Right atrium auricular region (tissue), 2 donors: ENCODE results near the gene PTGIS. TPM values are rescaled to one million over a fixed set of nuclear protein-coding genes. Genes with fewer than 3 reads are reported as not detected.

Source experiments
- DNase-seq: peaks from one replicate; pipeline ENCODE4 v3.0.0-alpha.2; 2019; ENCODE audit warnings: low spot score
- H3K27ac ChIP-seq, 2 donors: fragments of 200-600 bp; sonication (generic); 1 replicate in 1 of 2; 2 replicates in 1 of 2; pipeline ENCODE4 v1.5.1; 2016 to 2019
- H3K27me3 ChIP-seq, 2 donors: fragments of 200-600 bp; sonication (generic); one replicate each; pipeline versions ENCODE4 v1.5.1 to v1.6.0; 2017 to 2019
- H3K36me3 ChIP-seq: fragments of 200-600 bp; sonication (generic); one replicate; pipeline ENCODE4 v1.5.1; 2016
- H3K4me1 ChIP-seq, 2 donors: fragments of 200-600 bp; sonication (generic); one replicate each; pipeline versions ENCODE4 v1.5.1 to v1.6.0; 2017 to 2019
- H3K4me3 ChIP-seq, 2 donors: fragments of 200-600 bp; sonication (generic); 1 replicate in 1 of 2; 2 replicates in 1 of 2; pipeline ENCODE4 v1.5.1; 2017 to 2019; ENCODE audit warnings: mild to moderate bottlenecking in 1 of 2, moderate library complexity in 1 of 2
- H3K9me3 ChIP-seq, 2 donors: fragments of 200-600 bp; sonication (generic); one replicate each; pipeline ENCODE4 v1.5.1; 2019
- total RNA-seq, 2 donors: library from RNA; depleted of rRNA; stranded (reverse); fragments of >200 nt; gene quantifications; one replicate each; pipeline ENCODE4 v1.1.0, GENCODE V29; 2016
- TF ChIP-seq, protein P1 (sequence below), 2 donors: fragments of 200-600 bp; sonication (generic); IDR thresholded peaks; one replicate each; pipeline ENCODE4 v1.5.1; 2019; ENCODE audit warnings: antibody characterized with exemption in 2 of 2

PTGIS gene
- total RNA-seq, 2 donors from 2014 or later, result 59.8 to 169 TPM

DNA sequence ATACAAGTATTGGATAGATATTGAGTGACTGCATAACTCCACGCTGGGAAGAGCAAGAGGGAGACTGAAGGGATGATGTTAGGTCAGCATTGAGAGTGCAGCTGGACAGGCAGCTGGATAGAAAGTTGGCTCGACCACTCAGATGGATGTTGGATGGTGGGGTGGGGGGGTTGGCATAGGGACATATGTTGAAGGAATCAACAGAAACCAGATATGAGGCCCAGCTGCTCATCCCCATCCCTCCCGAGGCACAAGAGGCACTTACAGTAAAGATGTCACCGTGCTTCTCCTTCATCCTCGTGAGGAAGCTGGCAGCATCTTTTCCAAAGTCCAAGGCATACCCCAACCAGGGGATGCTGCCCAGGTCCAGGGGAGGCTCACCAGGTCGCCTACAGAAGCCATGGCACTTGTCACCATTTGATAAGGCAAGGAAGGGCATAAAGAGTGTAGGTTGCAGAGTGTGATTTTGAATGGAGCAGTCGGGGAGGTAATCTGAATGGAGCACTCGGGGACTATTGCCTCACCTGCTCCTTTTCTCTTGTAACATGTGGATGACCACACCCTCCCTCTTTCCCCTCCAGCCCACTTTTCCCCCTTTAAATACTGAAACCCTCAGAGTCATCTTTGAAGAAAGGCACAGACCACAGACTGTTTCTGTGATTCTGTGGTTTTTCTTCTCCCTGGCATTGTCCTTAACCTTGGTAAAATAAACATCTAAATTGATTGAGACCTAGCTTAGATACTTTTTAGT, 18.0 kb downstream of the PTGIS start:
- H3K36me3 ChIP-seq, result peaks cover 13% of the 10 kb centered on the region
- TF ChIP-seq, protein P1, sequence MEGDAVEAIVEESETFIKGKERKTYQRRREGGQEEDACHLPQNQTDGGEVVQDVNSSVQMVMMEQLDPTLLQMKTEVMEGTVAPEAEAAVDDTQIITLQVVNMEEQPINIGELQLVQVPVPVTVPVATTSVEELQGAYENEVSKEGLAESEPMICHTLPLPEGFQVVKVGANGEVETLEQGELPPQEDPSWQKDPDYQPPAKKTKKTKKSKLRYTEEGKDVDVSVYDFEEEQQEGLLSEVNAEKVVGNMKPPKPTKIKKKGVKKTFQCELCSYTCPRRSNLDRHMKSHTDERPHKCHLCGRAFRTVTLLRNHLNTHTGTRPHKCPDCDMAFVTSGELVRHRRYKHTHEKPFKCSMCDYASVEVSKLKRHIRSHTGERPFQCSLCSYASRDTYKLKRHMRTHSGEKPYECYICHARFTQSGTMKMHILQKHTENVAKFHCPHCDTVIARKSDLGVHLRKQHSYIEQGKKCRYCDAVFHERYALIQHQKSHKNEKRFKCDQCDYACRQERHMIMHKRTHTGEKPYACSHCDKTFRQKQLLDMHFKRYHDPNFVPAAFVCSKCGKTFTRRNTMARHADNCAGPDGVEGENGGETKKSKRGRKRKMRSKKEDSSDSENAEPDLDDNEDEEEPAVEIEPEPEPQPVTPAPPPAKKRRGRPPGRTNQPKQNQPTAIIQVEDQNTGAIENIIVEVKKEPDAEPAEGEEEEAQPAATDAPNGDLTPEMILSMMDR (IDR thresholded peaks at IDR 0.05), result no peak
- H3K4me1 ChIP-seq, result peaks cover 0 to 9% of the 10 kb centered on the region in 2 donors
- H3K27ac ChIP-seq, result no peak overlapping the region
- peaks cover 0 to 4% of the 10 kb centered on the region in 2 donors for H3K9me3 ChIP-seq
- DNase-seq, result no peak
- H3K27me3 ChIP-seq, result no peaks in the 10 kb centered on the region
- no peak overlapping the region for H3K4me3 ChIP-seq

DNA sequence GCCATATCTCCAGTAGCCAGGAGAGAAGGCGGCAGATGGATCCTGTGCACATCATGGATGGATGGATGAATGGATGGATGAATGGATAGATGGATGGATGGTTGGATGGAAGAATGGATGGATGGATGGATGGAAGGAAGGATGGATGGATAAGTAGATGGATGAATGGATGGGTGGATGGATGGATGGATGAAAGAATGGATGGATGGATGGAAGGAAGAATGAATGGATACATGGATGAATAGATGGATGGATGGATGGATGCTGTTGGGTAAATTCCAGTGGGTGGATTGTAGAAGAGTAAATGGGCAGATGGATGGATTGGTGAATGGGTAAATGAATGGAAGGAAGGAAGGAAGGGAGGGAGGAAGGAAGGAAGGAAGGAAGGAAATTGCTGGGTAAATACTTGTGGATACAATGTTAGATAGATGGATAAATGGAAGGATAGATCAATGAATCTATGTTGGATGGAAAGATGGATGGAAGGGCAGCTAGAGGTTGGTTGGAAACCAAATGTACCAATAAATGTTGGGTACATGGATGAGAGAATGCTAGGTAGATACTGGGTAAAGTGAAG, 19.5 kb downstream of the PTGIS start:
- peaks cover 17% of the 10 kb centered on the region for H3K36me3 ChIP-seq
- no peaks in the 10 kb centered on the region for H3K27me3 ChIP-seq
- TF ChIP-seq, protein P1 (IDR thresholded peaks at IDR 0.05), result no peak

DNA sequence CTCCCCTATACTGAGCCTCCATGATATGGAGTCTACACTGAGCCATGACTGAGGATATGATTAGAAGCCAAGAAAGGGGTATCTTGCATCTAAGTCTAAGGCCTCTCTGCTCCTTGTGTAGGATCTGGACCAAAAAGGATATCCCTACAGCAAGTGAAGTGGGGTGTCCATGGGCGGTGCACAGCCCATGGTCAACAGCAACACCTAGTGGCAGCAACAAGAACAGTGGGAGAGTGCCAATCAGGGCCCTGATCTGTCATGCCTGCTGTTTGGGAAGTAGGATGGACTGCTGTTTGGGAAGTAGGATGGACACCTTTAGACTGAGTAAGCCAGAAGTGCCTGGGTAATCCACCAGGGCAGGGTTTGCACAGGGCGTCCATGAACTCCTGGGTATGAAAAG, 22.4 kb downstream of the PTGIS start:
- DNase-seq, result peak; percentile 28
- Histone ChIP-seq H3K4me1 (no peaks in the 10 kb centered on the region), H3K9me3 (peaks cover 0 to 4% of the 10 kb centered on the region in 2 donors), H3K27ac (no peak overlapping the region), H3K36me3 (peaks cover 25% of the 10 kb centered on the region), H3K4me3 (no peak overlapping the region), H3K27me3 (no peaks in the 10 kb centered on the region)
- TF ChIP-seq, protein P1 (IDR thresholded peaks at IDR 0.05), result no peak

More for the DNA sequence above, 19.5 kb downstream of the PTGIS start:
- Histone ChIP-seq H3K27ac (no peak overlapping the region), H3K9me3 (peaks cover 0 to 4% of the 10 kb centered on the region in 2 donors), H3K4me3 (no peak overlapping the region), H3K4me1 (peaks cover 0 to 9% of the 10 kb centered on the region in 2 donors)
- no peak for DNase-seq

DNA sequence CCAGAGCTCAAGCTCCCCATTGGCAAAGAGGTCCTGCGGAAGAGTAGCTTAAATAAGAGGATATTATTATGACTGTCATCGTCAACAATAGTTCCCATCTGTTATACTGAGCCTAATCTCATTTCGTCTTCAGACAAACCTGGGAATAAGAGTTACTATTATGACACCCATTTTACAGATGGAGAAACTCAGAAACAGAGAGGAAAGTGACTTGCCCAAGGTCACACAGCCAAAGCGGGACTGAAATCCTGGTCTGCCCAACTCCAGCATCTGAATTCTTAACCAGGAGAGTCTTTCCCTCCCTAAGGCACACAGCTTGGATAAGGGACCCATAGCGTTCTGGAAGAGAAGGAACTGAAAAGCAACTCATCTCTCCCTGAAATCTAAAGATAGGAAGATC, 23.4 kb downstream of the PTGIS start:
- Histone ChIP-seq H3K4me1 (no peaks in the 10 kb centered on the region), H3K9me3 (peaks cover 0 to 4% of the 10 kb centered on the region in 2 donors), H3K36me3 (peaks cover 29% of the 10 kb centered on the region), H3K27ac (no peak overlapping the region), H3K27me3 (no peaks in the 10 kb centered on the region), H3K4me3 (no peak overlapping the region)
- peak; percentile 21 for DNase-seq
- TF ChIP-seq, protein P1 (IDR thresholded peaks at IDR 0.05), result no peak

DNA sequence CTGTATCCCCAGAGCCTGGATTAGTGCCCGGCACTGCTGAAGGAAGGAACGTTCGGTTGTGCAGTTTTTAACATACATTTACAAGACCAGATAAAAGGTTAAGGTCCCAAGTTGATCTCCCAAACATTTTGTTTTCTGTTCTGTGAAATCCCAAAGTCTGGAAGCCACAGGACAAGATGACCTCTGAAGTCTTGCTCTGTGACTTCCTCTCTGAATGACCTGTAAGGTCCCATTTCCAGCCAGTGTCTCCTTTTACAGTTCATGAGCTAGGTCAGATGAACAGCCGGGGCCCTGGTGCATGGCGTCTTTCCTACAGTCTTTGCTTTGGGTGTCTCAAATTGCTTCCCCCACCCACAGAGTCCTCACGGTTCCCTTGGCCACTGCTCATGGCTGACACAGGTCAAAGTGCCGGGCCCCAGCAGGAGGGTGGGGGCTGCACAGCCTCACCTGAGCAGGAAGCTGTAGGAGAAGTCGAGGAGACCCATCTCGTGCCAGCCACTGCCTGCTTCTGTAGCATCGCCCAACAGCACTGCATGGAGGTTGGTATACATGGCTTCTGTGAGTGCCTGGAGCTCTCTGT, 24.0 kb downstream of the PTGIS start:
- H3K36me3 ChIP-seq, result peaks cover 33% of the 10 kb centered on the region
- peak; percentile 52 for DNase-seq

More for the DNA sequence above, 24.0 kb downstream of the PTGIS start:
- TF ChIP-seq, protein P1 (IDR thresholded peaks at IDR 0.05), result no peak
- Histone ChIP-seq H3K4me3 (no peak overlapping the region), H3K27ac (no peak overlapping the region), H3K27me3 (no peaks in the 10 kb centered on the region), H3K4me1 (no peaks in the 10 kb centered on the region), H3K9me3 (peaks cover 0 to 4% of the 10 kb centered on the region in 2 donors)
